Thyroid gland (tissue), 4 donors: Measurements from ENCODE around the gene PLEKHM3. TPM values are rescaled to one million over a fixed set of nuclear protein-coding genes. Genes with fewer than 3 reads are reported as not detected.

Source experiments
- DNase-seq, 2 donors: peaks; one replicate each; pipeline ENCODE4 v3.0.0-alpha.2; 2019
- H3K27ac ChIP-seq, 3 donors: fragments of 200-600 bp; sonication (generic); 1 replicate in 2 of 3; 2 replicates in 1 of 3; pipeline ENCODE4 v1.5.1; 2016 to 2019; ENCODE audit warnings: mild to moderate bottlenecking in 1 of 3, moderate library complexity in 1 of 3
- H3K27me3 ChIP-seq: fragments of 200-600 bp; sonication (generic); one replicate; pipeline ENCODE4 v1.5.1; 2019
- H3K36me3 ChIP-seq, 2 donors: fragments of 200-600 bp; sonication (generic); one replicate each; pipeline ENCODE4 v1.5.1; 2016 to 2019
- H3K4me1 ChIP-seq, 2 donors: fragments of 200-600 bp; sonication (generic); one replicate each; pipeline ENCODE4 v1.5.1; 2017 to 2019
- H3K4me3 ChIP-seq, 3 donors: fragments of 200-600 bp; sonication (generic); replicated peaks in 1 of 3; 1 replicate in 2 of 3; 2 replicates in 1 of 3; pipeline ENCODE4 v1.5.1; 2016; ENCODE audit warnings: mild to moderate bottlenecking in 1 of 3
- H3K9me3 ChIP-seq: fragments of 200-600 bp; sonication (generic); one replicate; pipeline ENCODE4 v1.5.1; 2017
- CTCF ChIP-seq, 6 experiments: fragments of 200-600 bp in 3 of 6; fragments of 450-650 bp in 3 of 6; sonication (generic) in 3 of 6; IDR thresholded peaks; one replicate each; pipeline ENCODE4 v1.5.1; 2016 to 2019; ENCODE audit warnings: antibody characterized with exemption in 6 of 6, mild to moderate bottlenecking in 2 of 6, inconsistent platforms in 1 of 6, moderate library complexity in 1 of 6
- POLR2A ChIP-seq, 2 donors: fragments of 450-650 bp; IDR thresholded peaks; one replicate each; pipeline ENCODE4 v1.6.1; 2017; ENCODE audit warnings: antibody characterized with exemption in 2 of 2, mild to moderate bottlenecking in 2 of 2, moderate library complexity in 1 of 2
- WGBS, 2 donors: methylation state at CpG; one replicate each; pipeline ENCODE4 v1.1.5; 2017; 5-methylcytosine and 5-hydroxymethylcytosine counted together
- intact Hi-C: fragments of 100-400 bp; cut with DNase I; formaldehyde crosslinking; loops from one replicate; pipeline ENCODE4 v1.15.1; 2023
- total RNA-seq, 4 donors: library from RNA; depleted of rRNA; stranded (reverse); fragments of >200 nt; gene quantifications; one replicate each; pipeline ENCODE4 v1.2.3, GENCODE V29; 2016

Gene PLEKHM3
- total RNA-seq, 4 donors from 2014 or later: 42.2 to 53.0 (median 44.5) TPM

GRCh38 chr2:207905546-207905945, 119.8 kb downstream of the PLEKHM3 start:
- Histone ChIP-seq H3K4me1 (peaks cover 24 to 27% of the 10 kb centered on the region in 2 donors), H3K27me3 (no peaks in the 10 kb centered on the region), H3K27ac (no peak overlapping the region), H3K9me3 (no peaks in the 10 kb centered on the region), H3K36me3 (no peaks in the 10 kb centered on the region), H3K4me3 (no peak overlapping the region)
- 64 to 73% methylated on average over 1 of the region's 1 CpG for WGBS, 2 donors
- no peak for DNase-seq
- intact Hi-C loops: no loop called here
- TF ChIP-seq POLR2A (IDR thresholded peaks at IDR 0.05): no peak
- TF ChIP-seq CTCF (IDR thresholded peaks at IDR 0.05): no peak

GRCh38 chr2:207903236-207903635, 122.1 kb downstream of the PLEKHM3 start:
- Histone ChIP-seq H3K4me3 (no peak overlapping the region), H3K36me3 (no peaks in the 10 kb centered on the region), H3K27ac (peak overlapping the region in 2 of 3 donors; percentile 64 to 68), H3K27me3 (no peaks in the 10 kb centered on the region), H3K4me1 (peaks cover 24 to 27% of the 10 kb centered on the region in 2 donors), H3K9me3 (no peaks in the 10 kb centered on the region)
- DNase-seq: no peak
- intact Hi-C loops: no loop called here
- no peak for TF ChIP-seq POLR2A (IDR thresholded peaks at IDR 0.05)
- no peak for TF ChIP-seq CTCF (IDR thresholded peaks at IDR 0.05)
- WGBS, 2 donors: 72 to 77% methylated on average over 3 of the region's 3 CpGs

GRCh38 chr2:207902821-207903220, 122.5 kb downstream of the PLEKHM3 start:
- peaks cover 24 to 27% of the 10 kb centered on the region in 2 donors for H3K4me1 ChIP-seq

GRCh38 chr2:207901829-207902228, 123.5 kb downstream of the PLEKHM3 start:
- TF ChIP-seq CTCF (IDR thresholded peaks at IDR 0.05) (no peak), POLR2A (IDR thresholded peaks at IDR 0.05) (no peak)
- intact Hi-C loops: no loop called here
- peak overlapping the region in 1 of 3 donors; percentile 67 for H3K27ac ChIP-seq
- H3K36me3 ChIP-seq: no peaks in the 10 kb centered on the region
- H3K9me3 ChIP-seq: no peaks in the 10 kb centered on the region
- 84 to 91% methylated on average over 9 of the region's 9 CpGs for WGBS, 2 donors
- no peaks in the 10 kb centered on the region for H3K27me3 ChIP-seq
- DNase-seq: peak in 1 of 2 donors; percentile 7
- H3K4me3 ChIP-seq: no peak overlapping the region
- H3K4me1 ChIP-seq: peaks cover 19 to 24% of the 10 kb centered on the region in 2 donors

More at GRCh38 chr2:207902821-207903220, 122.5 kb downstream of the PLEKHM3 start:
- 23 to 54% methylated on average over 2 of the region's 2 CpGs for WGBS, 2 donors
- Histone ChIP-seq H3K27ac (peak overlapping the region in 2 of 3 donors; percentile 64 to 68), H3K27me3 (no peaks in the 10 kb centered on the region), H3K4me3 (no peak overlapping the region), H3K9me3 (no peaks in the 10 kb centered on the region), H3K36me3 (no peaks in the 10 kb centered on the region)
- DNase-seq: peak; percentile 88 to 91
- no peak for TF ChIP-seq POLR2A (IDR thresholded peaks at IDR 0.05)
- no peak for TF ChIP-seq CTCF (IDR thresholded peaks at IDR 0.05)
- intact Hi-C loops: no loop called here

- Histone ChIP-seq H3K27me3 (no peaks in the 10 kb centered on the region), H3K36me3 (no peaks in the 10 kb centered on the region), H3K27ac (peak overlapping the region in 1 of 3 donors; percentile 67), H3K9me3 (no peaks in the 10 kb centered on the region), H3K4me3 (no peak overlapping the region), H3K4me1 (peaks cover 19 to 24% of the 10 kb centered on the region in 2 donors)
- intact Hi-C loops: no loop called here
- no peak for TF ChIP-seq POLR2A (IDR thresholded peaks at IDR 0.05)
- TF ChIP-seq CTCF (IDR thresholded peaks at IDR 0.05): no peak
- WGBS, 2 donors: 39 to 80% methylated on average over 4 of the region's 4 CpGs
- peak; percentile 61 to 63 for DNase-seq
Observed at GRCh38 chr2:207901401-207901800, 123.9 kb downstream of the PLEKHM3 start.
